ENCODE measurements around the gene FANCD2OS. TPM values are rescaled to one million over a fixed set of nuclear protein-coding genes. Genes with fewer than 3 reads are reported as not detected.

Gene FANCD2OS
- total RNA-seq (2021), result not detected in 2 replicates
- Bru-seq, nascent RNA, result percentile 5 among the genes with signal in this experiment
- percentile 9 among the genes with signal in this experiment for BruChase-seq, experiment 1, labeled RNA remaining after a 2-hour chase
- percentile 4 among the genes with signal in this experiment for BruChase-seq, experiment 2, labeled RNA remaining after a 6-hour chase
- long read RNA-seq, partial matches to known transcripts, result 0 of 9 reads
- long read RNA-seq, other reads (novel, unspliced or antisense), result 9 of 9 reads

- H3F3A ChIP-seq (ENCODE audit: insufficient read depth, low read depth), result no peaks in the 10 kb centered on the region
- H2AFZ ChIP-seq, result no peak within 1 kb of the TSS
- no peaks in the 10 kb centered on the region for H3K27me3 ChIP-seq (ENCODE audit: insufficient read depth, low read depth)
- ChIA-PET CTCF (no interaction called here), POLR2A (ENCODE audit: unreplicated experiment) (no interaction called here)
- no peaks in the 10 kb centered on the region for H3K4me1 ChIP-seq (replicated peaks; ENCODE audit: insufficient read depth)
- H3K4me3 ChIP-seq, result no peak within 1 kb of the TSS
- H3K4me2 ChIP-seq, result no peak within 1 kb of the TSS
- TF ChIP-seq EZH2 (IDR thresholded peaks at IDR 0.05; ENCODE audit: low read depth) (no peak), CTCF (conservative IDR thresholded peaks at IDR 0.05) (no peak)
- H3K36me3 ChIP-seq (ENCODE audit: low read depth), result no peaks in the 10 kb centered on the region
- no peaks in the 10 kb centered on the region for H3K9me3 ChIP-seq (ENCODE audit: insufficient read depth, low read depth)
- intact Hi-C loops (cut with micrococcal nuclease; ENCODE audit: unreplicated experiment), result no loop called here
- BruUV-seq (replicated peaks), result no TSS peak
- H3K79me2 ChIP-seq (ENCODE audit: low read depth), result no peaks in the 10 kb centered on the region
- H4K20me1 ChIP-seq (ENCODE audit: insufficient read depth), result no peaks in the 10 kb centered on the region
- H3K9me2 ChIP-seq (ENCODE audit: insufficient read depth), result no peaks in the 10 kb centered on the region
- no peak for DNase-seq
- H3K27ac ChIP-seq, result no peak within 1 kb of the TSS
These were observed at the start of gene FANCD2OS for GRCh38 chr3:10108091-10108490. TSS of gene FANCD2OS (minus strand) at chr3:10108255. CDS start at chr3:10104774, 3,481 bp downstream.

DNA sequence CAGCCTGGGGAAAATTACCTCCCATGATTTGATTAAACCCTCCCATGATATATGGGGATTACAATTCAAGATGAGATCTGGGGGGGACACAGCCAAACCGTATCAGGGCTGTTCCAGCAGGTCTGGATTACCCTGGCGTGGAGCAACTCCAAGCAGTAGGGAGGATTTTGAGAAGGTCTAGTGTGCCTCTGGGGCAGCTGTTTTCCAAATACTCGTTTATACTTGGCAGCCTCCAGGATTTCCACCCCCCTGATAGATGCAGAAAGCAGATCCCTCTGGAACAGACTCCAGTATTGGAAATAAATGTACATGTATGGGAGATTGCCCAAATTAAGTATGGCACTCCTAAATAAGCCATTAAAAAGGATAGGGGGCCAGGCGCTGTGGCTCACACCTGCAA, 49.0 kb upstream of the FANCD2OS start:
- POLR2A ChIA-PET (ENCODE audit: unreplicated experiment), result no interaction called here

GRCh38 chr3:10155658-10156057, 47.6 kb upstream of the FANCD2OS start:
- Histone ChIP-seq H3K4me1 (replicated peaks; ENCODE audit: insufficient read depth) (no peaks in the 10 kb centered on the region), H4K20me1 (ENCODE audit: insufficient read depth) (peaks cover 10% of the 10 kb centered on the region), H3F3A (ENCODE audit: insufficient read depth, low read depth) (peaks cover 42% of the 10 kb centered on the region), H2AFZ (no peak overlapping the region), H3K27ac (no peak overlapping the region), H3K4me2 (no peak overlapping the region), H3K27me3 (ENCODE audit: insufficient read depth, low read depth) (no peaks in the 10 kb centered on the region), H3K9me3 (ENCODE audit: insufficient read depth, low read depth) (no peaks in the 10 kb centered on the region), H3K4me3 (no peak overlapping the region), H3K9me2 (ENCODE audit: insufficient read depth) (no peaks in the 10 kb centered on the region), H3K36me3 (ENCODE audit: low read depth) (peaks cover 15% of the 10 kb centered on the region), H3K79me2 (ENCODE audit: low read depth) (no peaks in the 10 kb centered on the region)
- no TSS peak for BruUV-seq (replicated peaks)
- DNase-seq, result no peak
- no peak for TF ChIP-seq CTCF (conservative IDR thresholded peaks at IDR 0.05)
- TF ChIP-seq EZH2 (IDR thresholded peaks at IDR 0.05; ENCODE audit: low read depth), result no peak
- intact Hi-C loops (cut with micrococcal nuclease; ENCODE audit: unreplicated experiment), result no loop called here
- CTCF ChIA-PET, result no interaction called here
- POLR2A ChIA-PET (ENCODE audit: unreplicated experiment), result no interaction called here

More for the DNA sequence above, 49.0 kb upstream of the FANCD2OS start:
- CTCF ChIA-PET, result no interaction called here
- intact Hi-C loops (cut with micrococcal nuclease; ENCODE audit: unreplicated experiment), result no loop called here
- Histone ChIP-seq H3K4me3 (no peak overlapping the region), H3K9me2 (ENCODE audit: insufficient read depth) (no peaks in the 10 kb centered on the region), H2AFZ (no peak overlapping the region), H3F3A (ENCODE audit: insufficient read depth, low read depth) (peaks cover 42% of the 10 kb centered on the region), H3K79me2 (ENCODE audit: low read depth) (no peaks in the 10 kb centered on the region), H3K4me1 (replicated peaks; ENCODE audit: insufficient read depth) (peaks cover 10% of the 10 kb centered on the region), H3K36me3 (ENCODE audit: low read depth) (peaks cover 2% of the 10 kb centered on the region; the same call in 1 of the 2 replicates), H3K27me3 (ENCODE audit: insufficient read depth, low read depth) (no peaks in the 10 kb centered on the region), H3K4me2 (no peak overlapping the region), H4K20me1 (ENCODE audit: insufficient read depth) (peaks cover 3% of the 10 kb centered on the region; the same call in 1 of the 2 replicates), H3K9me3 (ENCODE audit: insufficient read depth, low read depth) (no peaks in the 10 kb centered on the region), H3K27ac (no peak overlapping the region)
- no peak for TF ChIP-seq CTCF (conservative IDR thresholded peaks at IDR 0.05)
- no peak for TF ChIP-seq EZH2 (IDR thresholded peaks at IDR 0.05; ENCODE audit: low read depth)
- DNase-seq, result no peak
- BruUV-seq (replicated peaks), result no TSS peak

All from PC-9 (cell line).